Naive thymus-derived CD8-positive, alpha-beta T cell (primary cell): ENCODE results near the gene IPO8. TPM values are rescaled to one million over a fixed set of nuclear protein-coding genes. Genes with fewer than 3 reads are reported as not detected.

Experiments used
- ATAC-seq, 2 donors: fragments of 150-1000 bp; cut with Tn5 transposase in 1 of 2; sonication (Bioruptor Pico), chemical (Tn5 transposase) in 1 of 2; 1 replicate in 1 of 2; 2 replicates in 1 of 2; pipeline ENCODE4 v1.10.0; 2021; ENCODE audit warnings: mild to moderate bottlenecking in 2 of 2, moderate library complexity in 2 of 2
- POLR2A ChIA-PET: fragments of 350-600 bp; sonication (Branson Sonifier 250); formaldehyde crosslinking; loops from one replicate; lab custom pipeline; 2021; ENCODE audit warnings: antibody characterized with exemption; lab: Charles Lee
- DNase-seq, 10 donors: peaks; one replicate each; pipeline versions ENCODE4 v3.0.0 to v3.0.0-alpha.2; 2020 to 2022
- H3K27ac Mint-ChIP-seq, 10 donors: one replicate each; pipeline ENCODE4 v1.8.0; 2020 to 2022; ENCODE audit warnings: mild to moderate bottlenecking in 10 of 10, mixed read lengths in 10 of 10, moderate library complexity in 4 of 10, inconsistent platforms in 1 of 10
- H3K27me3 Mint-ChIP-seq, 5 donors: one replicate each; pipeline ENCODE4 v1.8.0; 2021 to 2022; ENCODE audit warnings: mixed read lengths in 5 of 5
- H3K36me3 Mint-ChIP-seq, 3 donors: one replicate each; pipeline ENCODE4 v1.8.0; 2020 to 2022; ENCODE audit warnings: mixed read lengths in 3 of 3, mild to moderate bottlenecking in 2 of 3, inconsistent platforms in 1 of 3
- H3K4me1 Mint-ChIP-seq, 4 donors: one replicate each; pipeline ENCODE4 v1.8.0; 2021 to 2022; ENCODE audit warnings: mixed read lengths in 4 of 4
- H3K4me3 Mint-ChIP-seq, 10 donors: one replicate each; pipeline ENCODE4 v1.8.0; 2020 to 2022; ENCODE audit warnings: mild to moderate bottlenecking in 10 of 10, mixed read lengths in 10 of 10, moderate library complexity in 6 of 10, inconsistent platforms in 1 of 10
- H3K9me3 Mint-ChIP-seq, 9 donors: one replicate each; pipeline ENCODE4 v1.8.0; 2020 to 2022; ENCODE audit warnings: mixed read lengths in 9 of 9, mild to moderate bottlenecking in 3 of 9, inconsistent platforms in 1 of 9, moderate library complexity in 1 of 9
- polyA plus RNA-seq, 3 donors: library from polyadenylated mRNA; unstranded; fragments of 300-500 nt; fragmentation: Illumina TruSeq; gene quantifications; one replicate each; pipeline ENCODE4 v1.2.3, GENCODE V29; 2021
- total RNA-seq, 8 experiments: library from RNA in 2 of 8; stranded (reverse) in 2 of 8; gene quantifications; one replicate each; pipeline ENCODE4 v1.2.3 and lab custom pipeline; 2021 to 2026

The IPO8 gene
- total and polyA plus RNA-seq, 5 experiments from 2014 or later, result 17.8 to 63.2 (median 19.5) TPM

DNA sequence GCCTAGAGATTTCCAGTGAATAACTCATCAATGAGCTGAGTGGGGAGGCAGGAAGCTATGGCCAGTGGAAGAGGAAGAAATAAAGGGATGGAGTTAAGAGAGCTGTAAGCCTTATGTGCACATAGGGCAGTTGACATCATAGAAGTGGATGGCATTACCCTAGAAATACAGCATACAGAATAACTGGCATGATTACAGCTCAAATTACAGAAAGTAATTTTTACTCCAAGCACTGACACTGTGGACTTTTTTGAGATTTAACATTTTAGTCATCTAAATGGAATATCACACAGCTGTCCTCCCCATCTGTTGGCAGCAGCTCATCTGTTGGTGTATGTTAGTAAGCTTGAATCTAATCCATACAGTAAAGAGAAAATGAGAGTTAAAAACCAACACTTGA, 5.4 kb upstream of the IPO8 start:
- no peak for ATAC-seq

DNA sequence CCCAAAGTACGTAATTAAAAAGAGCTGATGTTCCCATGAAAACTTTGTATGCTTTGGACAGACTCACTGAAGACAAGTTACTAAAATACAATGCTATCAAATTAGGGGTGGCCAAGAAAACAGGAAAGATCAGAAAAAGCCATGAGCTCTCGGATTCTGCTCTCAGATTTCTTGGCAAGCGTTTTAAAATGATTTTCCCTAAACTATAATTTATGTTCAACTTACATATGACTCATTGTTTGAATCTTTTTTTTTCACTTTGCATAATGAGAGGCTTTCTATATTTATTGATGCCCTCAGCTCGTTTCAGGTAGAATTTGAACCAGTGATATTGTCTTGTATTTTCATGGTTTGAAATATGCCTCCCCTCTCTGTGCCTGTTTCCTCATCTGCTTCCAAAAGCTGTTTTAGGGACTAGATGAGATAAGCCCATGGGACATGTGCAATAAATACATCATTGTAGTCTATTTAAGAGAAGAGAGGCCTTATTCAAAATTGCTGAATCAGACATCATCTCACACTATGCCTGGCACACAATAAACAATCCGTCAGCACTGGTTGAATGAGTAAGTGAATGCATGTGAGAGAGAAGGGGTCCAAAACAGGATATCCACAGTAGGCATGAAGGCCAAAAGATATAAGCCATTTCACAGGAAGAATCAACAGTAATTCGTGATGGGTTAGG, 4.7 kb upstream of the IPO8 start:
- ATAC-seq (no peak), DNase-seq (no peak)
- Mint-ChIP-seq H3K27me3 (peaks cover 0 to 4% (median 0%) of the 10 kb centered on the region in 5 donors), H3K9me3 (no peaks in the 10 kb centered on the region), H3K27ac (no peak overlapping the region), H3K36me3 (no peaks in the 10 kb centered on the region), H3K4me3 (no peak overlapping the region), H3K4me1 (peaks cover 6 to 11% (median 10%) of the 10 kb centered on the region in 4 donors)
- POLR2A ChIA-PET, result no interaction called here

More for the DNA sequence above, 5.4 kb upstream of the IPO8 start:
- POLR2A ChIA-PET, result no interaction called here
- H3K4me3 Mint-ChIP-seq, result no peak overlapping the region
- no peaks in the 10 kb centered on the region for H3K36me3 Mint-ChIP-seq
- no peak overlapping the region for H3K27ac Mint-ChIP-seq
- no peak for DNase-seq
- H3K4me1 Mint-ChIP-seq, result peaks cover 2 to 5% (median 5%) of the 10 kb centered on the region in 4 donors
- peaks cover 0 to 4% (median 0%) of the 10 kb centered on the region in 5 donors for H3K27me3 Mint-ChIP-seq
- no peaks in the 10 kb centered on the region for H3K9me3 Mint-ChIP-seq

DNA sequence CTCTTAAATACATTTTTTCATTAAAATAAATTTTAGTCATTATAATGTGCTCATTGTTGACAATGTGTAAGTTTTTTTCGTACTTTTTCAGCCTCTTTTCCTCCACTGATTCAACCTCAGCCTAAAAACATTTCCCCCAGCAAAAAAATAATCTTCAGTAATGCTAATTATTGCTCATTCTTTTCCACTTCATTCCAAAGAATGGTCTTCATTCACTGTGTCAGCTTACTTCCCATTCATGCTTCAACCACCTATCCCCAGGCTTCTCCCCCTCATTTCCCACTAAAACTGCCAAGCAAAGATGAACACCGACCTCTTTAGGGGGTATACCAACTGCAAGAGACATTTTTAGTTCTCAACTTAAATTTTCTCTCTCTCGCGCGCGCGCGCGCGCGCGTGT, 2.7 kb upstream of the IPO8 start:
- POLR2A ChIA-PET, result no interaction called here
- Mint-ChIP-seq H3K9me3 (no peaks in the 10 kb centered on the region), H3K36me3 (no peaks in the 10 kb centered on the region), H3K4me1 (peaks cover 19 to 29% (median 26%) of the 10 kb centered on the region in 4 donors), H3K27ac (no peak overlapping the region), H3K27me3 (peaks cover 0 to 4% (median 0%) of the 10 kb centered on the region in 5 donors), H3K4me3 (peak overlapping the region in 2 of 10 donors; percentile 22 to 56)
- ATAC-seq (no peak), DNase-seq (no peak)

DNA sequence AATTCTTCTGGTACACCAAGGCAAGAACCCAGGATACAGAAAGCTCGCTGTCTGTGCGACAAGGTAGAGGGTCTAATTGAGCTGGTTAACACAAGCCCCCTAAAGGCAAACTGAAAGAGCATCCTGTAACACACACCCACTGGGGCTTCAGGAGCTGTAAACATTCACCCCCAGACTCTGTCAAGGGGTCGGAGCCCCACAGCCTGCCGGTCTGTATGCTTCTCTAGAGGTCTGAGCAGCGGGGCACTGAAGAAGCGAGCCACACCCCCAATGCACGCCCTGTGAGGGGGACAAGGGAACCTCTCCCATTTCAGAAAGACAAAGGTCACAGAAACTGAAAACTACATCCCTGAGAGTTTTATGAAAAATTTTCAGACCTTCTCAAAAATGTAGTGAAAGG, 1.3 kb upstream of the IPO8 start:
- H3K27me3 Mint-ChIP-seq, result peaks cover 0 to 4% (median 0%) of the 10 kb centered on the region in 5 donors
- H3K27ac Mint-ChIP-seq, result no peak overlapping the region
- ATAC-seq, result no peak
- no peaks in the 10 kb centered on the region for H3K36me3 Mint-ChIP-seq
- POLR2A ChIA-PET, result interaction anchor here (0.5 kb wide), 1 partner anchor 630 kb away, joined by 3 read pairs; no protein-coding TSS in a partner anchor
- peak overlapping the region in 6 of 10 donors; percentile 2 to 98 (median 29) for H3K4me3 Mint-ChIP-seq
- no peaks in the 10 kb centered on the region for H3K9me3 Mint-ChIP-seq
- peak in 1 of 10 donors; percentile 56 for DNase-seq
- peaks cover 25 to 42% (median 39%) of the 10 kb centered on the region in 4 donors for H3K4me1 Mint-ChIP-seq

DNA sequence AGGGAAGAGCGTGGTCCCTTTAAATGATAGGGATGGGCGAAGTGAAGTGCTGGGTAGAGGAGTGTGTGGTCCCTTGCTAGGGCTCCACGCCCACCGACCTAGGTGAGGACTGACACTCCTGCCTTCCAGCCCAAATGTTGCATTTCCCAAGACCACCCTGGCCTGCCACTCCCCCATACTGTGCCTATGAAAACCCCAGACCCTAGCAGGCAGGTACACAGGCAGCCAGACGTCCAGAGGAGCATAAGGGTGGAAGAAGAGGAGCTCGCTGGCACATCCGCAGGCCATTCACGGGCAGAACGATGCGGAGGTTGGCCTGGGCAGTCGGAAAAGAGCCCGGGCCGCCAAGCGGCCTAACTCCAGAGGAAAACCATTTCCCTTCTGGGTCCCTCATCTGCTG, 817 bp upstream of the IPO8 start:
- POLR2A ChIA-PET, result interaction anchor here (0.5 to 1.7 kb wide), 3 partner anchors 12 to 630 kb away, joined by 3 to 5 read pairs (median 3); no protein-coding TSS in a partner anchor
- Mint-ChIP-seq H3K36me3 (no peaks in the 10 kb centered on the region), H3K4me3 (peak overlapping the region; percentile 92 to 100 (median 98)), H3K9me3 (no peaks in the 10 kb centered on the region), H3K4me1 (peaks cover 27 to 47% (median 42%) of the 10 kb centered on the region in 4 donors), H3K27me3 (peaks cover 0 to 4% (median 0%) of the 10 kb centered on the region in 5 donors), H3K27ac (peak overlapping the region in 8 of 10 donors; percentile 94 to 97 (median 96))
- ATAC-seq, result no peak
- DNase-seq, result peak in 1 of 10 donors; percentile 53

DNA sequence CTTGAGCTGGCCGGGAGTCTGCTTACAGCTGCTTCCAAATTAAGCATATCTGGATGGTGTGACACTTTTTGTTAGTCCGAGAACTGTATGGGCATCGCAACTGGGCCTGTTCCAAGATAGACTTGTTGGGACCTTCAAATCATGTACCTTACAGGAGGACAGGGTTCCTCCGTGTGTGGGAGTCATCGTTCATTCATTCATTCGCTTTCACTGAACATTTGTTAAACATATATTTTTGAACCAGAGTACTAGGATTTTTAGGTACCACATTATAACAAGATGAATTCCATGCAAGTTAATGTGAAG, 387 bp upstream of the IPO8 start:
- POLR2A ChIA-PET, result interaction anchor here (0.8 to 2.4 kb wide), 5 partner anchors 11 to 1315 kb away, joined by 3 to 26 read pairs (median 5); partner anchors contain the start of genes CAPRIN2 and ERGIC2
- Mint-ChIP-seq H3K4me1 (peaks cover 31 to 51% (median 46%) of the 10 kb centered on the region in 4 donors), H3K27ac (peak overlapping the region; percentile 94 to 99 (median 96)), H3K9me3 (no peaks in the 10 kb centered on the region), H3K27me3 (peaks cover 0 to 4% (median 0%) of the 10 kb centered on the region in 5 donors), H3K4me3 (peak overlapping the region; percentile 92 to 100 (median 98)), H3K36me3 (no peaks in the 10 kb centered on the region)
- ATAC-seq, result no peak
- no peak for DNase-seq

DNA sequence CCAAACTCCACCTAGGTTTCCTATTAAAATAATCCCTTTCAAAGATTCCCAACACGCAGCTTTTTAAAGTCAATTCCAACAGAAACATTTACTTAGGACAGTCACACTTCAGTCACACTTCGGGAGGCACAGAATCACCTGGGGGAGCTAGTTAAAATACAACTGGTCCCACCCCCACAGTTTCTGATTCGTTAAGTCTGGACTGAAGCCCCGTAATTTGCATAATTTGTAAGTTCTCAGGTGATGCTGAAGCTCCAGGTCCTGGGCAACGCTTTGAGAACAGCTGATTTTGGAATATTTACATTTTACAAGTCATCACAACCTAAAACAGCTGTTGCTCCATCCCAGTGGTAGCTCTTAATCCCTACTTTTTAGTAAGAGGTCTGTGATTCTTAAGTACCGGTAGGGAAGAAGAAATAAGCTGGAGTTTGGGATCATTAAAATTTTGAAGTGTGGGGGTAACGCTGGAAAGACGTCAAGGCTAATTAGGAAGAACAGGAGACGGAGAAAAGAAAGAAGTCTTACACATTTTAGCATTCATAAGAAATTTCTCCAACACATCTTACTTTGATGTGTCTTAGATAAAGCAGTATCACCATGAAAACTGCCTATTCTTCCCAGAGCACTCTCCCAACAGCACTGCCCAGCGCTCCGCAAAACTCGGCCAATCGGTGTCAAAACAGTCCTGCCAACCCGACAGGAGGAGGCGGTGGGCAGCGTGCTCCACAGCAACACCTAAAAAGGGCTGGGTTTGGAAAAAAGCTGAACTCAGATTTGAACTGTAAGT, 1.1 kb downstream of the IPO8 start:
- no peaks in the 10 kb centered on the region for H3K9me3 Mint-ChIP-seq
- peaks cover 0 to 8% (median 4%) of the 10 kb centered on the region in 3 donors for H3K36me3 Mint-ChIP-seq
- H3K27ac Mint-ChIP-seq, result peak overlapping the region; percentile 88 to 96 (median 91)
- ATAC-seq, result peak; percentile 3 to 9
- peaks cover 0 to 4% (median 0%) of the 10 kb centered on the region in 5 donors for H3K27me3 Mint-ChIP-seq
- peak in 2 of 10 donors; percentile 1 to 58 for DNase-seq
- H3K4me1 Mint-ChIP-seq, result peaks cover 32 to 54% (median 51%) of the 10 kb centered on the region in 4 donors
- peak overlapping the region; percentile 92 to 100 (median 98) for H3K4me3 Mint-ChIP-seq
- POLR2A ChIA-PET, result interaction anchor here (1.5 to 2.4 kb wide), 4 partner anchors 10 to 1314 kb away, joined by 3 to 26 read pairs (median 6); partner anchors contain the start of genes CAPRIN2 and ERGIC2

DNA sequence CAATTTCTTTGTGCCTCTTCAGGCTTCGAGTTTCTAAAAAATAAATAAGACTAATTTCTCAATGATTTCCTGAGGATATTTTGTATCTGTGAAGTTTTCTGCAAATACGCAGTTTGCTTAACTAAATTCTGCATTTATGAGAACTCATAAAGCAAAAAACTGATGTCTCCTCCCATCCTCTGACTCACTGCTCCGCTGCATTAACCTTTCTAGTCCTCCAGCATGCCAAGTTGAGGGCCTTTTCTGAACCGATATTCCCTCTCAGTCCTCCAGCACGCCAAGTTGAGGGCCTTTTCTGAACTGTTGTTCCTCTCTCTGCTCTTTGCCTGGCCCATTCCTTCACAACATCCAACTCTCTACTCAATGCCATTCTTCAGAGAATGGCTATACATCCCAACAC, 3.2 kb downstream of the IPO8 start:
- Mint-ChIP-seq H3K4me1 (peaks cover 33 to 58% (median 56%) of the 10 kb centered on the region in 4 donors), H3K9me3 (no peaks in the 10 kb centered on the region), H3K4me3 (peak overlapping the region in 5 of 10 donors; percentile 0 to 39 (median 12)), H3K27ac (peak overlapping the region in 5 of 10 donors; percentile 5 to 50 (median 15)), H3K36me3 (peaks cover 0 to 14% (median 4%) of the 10 kb centered on the region in 3 donors), H3K27me3 (no peaks in the 10 kb centered on the region)
- ATAC-seq (no peak), DNase-seq (no peak)
- POLR2A ChIA-PET, result no interaction called here

DNA sequence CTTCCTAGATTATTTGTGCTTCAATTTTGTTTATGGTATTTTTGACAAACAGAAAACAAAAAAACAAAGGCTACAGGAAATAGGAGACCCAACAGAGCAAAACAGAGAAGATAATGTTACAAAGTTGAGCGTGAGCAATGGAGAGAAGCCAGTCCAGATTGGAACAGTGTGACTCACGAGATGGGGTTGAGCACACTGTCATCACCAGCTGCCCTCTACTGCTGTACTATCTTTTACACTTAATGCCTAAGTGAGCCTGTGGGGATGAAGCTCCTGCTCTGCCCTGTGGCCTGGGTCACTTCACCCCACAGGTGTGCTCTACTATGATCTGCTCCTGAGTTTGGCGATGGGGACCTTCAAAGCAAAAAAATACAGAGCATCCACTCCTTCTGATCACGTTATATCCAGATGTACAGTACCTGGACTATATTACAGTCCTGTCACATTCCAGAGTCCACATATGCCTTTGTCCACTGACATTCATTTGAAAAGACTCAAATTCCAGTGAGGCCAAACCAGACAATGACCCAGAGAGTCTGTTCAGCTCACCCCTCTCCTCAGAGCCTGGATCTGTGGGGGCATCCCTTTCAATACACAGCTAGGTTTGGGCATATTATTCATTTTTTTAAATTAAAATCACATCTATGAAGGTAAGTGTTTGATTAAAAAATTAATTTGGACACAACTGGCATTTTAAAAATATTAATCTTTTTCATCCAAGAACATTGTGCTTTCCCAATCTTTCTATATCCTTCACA, 4.4 kb downstream of the IPO8 start:
- Mint-ChIP-seq H3K27ac (peak overlapping the region in 5 of 10 donors; percentile 12 to 58 (median 22)), H3K4me1 (peaks cover 34 to 59% (median 55%) of the 10 kb centered on the region in 4 donors), H3K27me3 (no peaks in the 10 kb centered on the region), H3K4me3 (peak overlapping the region in 2 of 10 donors; percentile 10 to 16), H3K36me3 (peaks cover 0 to 20% (median 4%) of the 10 kb centered on the region in 3 donors), H3K9me3 (no peaks in the 10 kb centered on the region)
- POLR2A ChIA-PET, result no interaction called here
- no peak for DNase-seq
- no peak for ATAC-seq

DNA sequence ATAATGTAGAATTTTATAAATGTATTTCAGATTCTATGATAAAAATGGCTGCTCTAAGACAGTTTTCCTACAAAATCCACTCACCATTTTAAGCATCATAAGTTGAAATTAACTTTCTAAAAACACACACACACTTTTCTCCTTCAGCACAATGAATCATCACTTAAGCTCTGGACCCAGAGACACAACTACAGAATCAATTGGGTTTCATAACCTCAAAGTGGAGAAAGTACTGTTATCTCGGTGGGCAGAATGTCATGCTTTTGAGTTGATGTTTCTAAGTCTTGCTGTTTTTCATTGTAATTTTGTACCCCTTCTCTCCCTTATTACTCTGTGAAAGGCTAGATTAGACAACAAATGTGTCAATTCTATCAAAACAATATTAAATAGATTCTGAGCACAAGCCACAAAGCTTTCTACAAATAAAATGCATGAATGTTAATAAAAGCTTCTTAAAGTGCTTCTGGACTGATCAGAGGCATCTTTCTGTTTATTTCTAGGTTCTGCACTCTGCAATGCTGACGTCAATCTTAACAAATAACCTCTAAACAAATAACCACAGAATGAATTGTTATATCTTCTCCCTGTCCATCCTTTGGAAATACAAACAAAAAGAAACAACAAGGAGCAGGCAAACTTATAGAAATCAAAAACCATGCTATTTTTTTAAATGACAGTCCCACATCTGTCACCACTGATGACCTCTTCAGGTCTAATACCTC, 8.2 kb downstream of the IPO8 start:
- no peak for DNase-seq

DNA sequence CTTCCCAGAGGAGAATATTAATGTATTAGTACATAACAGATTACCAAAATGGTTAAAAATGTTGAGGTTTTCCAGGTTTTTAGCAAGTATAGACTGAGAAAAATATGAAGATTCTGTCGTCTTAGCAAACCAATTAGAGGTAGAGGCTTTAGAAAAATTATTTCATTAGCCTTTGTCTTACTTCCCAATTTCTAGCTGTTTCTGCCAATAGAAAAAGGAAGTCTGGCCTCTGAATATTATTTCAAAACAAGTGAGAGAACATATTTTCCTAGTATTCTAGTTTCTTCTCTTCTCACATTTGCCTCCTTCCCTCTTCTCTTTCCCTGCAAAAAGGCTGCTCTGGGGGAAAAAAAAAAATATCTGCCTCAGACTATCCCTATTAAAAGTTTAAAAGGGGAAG, 16.4 kb downstream of the IPO8 start:
- ATAC-seq, result no peak
- no peak for DNase-seq
- Mint-ChIP-seq H3K36me3 (peaks cover 5 to 82% (median 26%) of the 10 kb centered on the region in 3 donors), H3K4me1 (peaks cover 0 to 3% (median 3%) of the 10 kb centered on the region in 4 donors), H3K27ac (no peak overlapping the region), H3K27me3 (no peaks in the 10 kb centered on the region), H3K9me3 (no peaks in the 10 kb centered on the region), H3K4me3 (no peak overlapping the region)
- POLR2A ChIA-PET, result no interaction called here

More for the DNA sequence above, 8.2 kb downstream of the IPO8 start:
- POLR2A ChIA-PET, result no interaction called here
- peaks cover 11 to 30% (median 24%) of the 10 kb centered on the region in 4 donors for H3K4me1 Mint-ChIP-seq
- H3K27me3 Mint-ChIP-seq, result no peaks in the 10 kb centered on the region
- no peak for ATAC-seq
- no peaks in the 10 kb centered on the region for H3K9me3 Mint-ChIP-seq
- no peak overlapping the region for H3K4me3 Mint-ChIP-seq
- H3K36me3 Mint-ChIP-seq, result peaks cover 0 to 57% (median 8%) of the 10 kb centered on the region in 3 donors
- peak overlapping the region in 1 of 10 donors; percentile 12 for H3K27ac Mint-ChIP-seq
